HG03457 (cell line): Measurements from ENCODE around the gene TSEN2.
"Not testable (repeated sequence)": the region's sequence is repeated elsewhere in the genome, so short reads cannot be mapped to it uniquely, and the experiment has no call there.

Experiments
- ATAC-seq: cut with Tn5 transposase; IDR thresholded peaks from one replicate; pipeline ENCODE4 v1.9.1; 2021; ENCODE audit warnings: moderate number of reproducible peaks; ENCODE audit not compliant: unreplicated experiment

The TSEN2 gene

GRCh38 chr3:12501360-12502020 lies 17.2 kb downstream of the TSEN2 start:
- ATAC-seq = no peak

GRCh38 chr3:12503126-12503957 lies 19.1 kb downstream of the TSEN2 start:
- no peak for ATAC-seq

GRCh38 chr3:12506201-12506709 lies 22.0 kb downstream of the TSEN2 start:
- ATAC-seq = no peak

- ATAC-seq = no peak
Measured at GRCh38 chr3:12507591-12508281, 23.5 kb downstream of the TSEN2 start.

GRCh38 chr3:12508291-12508700 lies 24.0 kb downstream of the TSEN2 start:
- no peak for ATAC-seq

- no peak for ATAC-seq
Measured at GRCh38 chr3:12509466-12509865, 25.2 kb downstream of the TSEN2 start.

- no peak for ATAC-seq
Measured at GRCh38 chr3:12512534-12513118, 28.3 kb downstream of the TSEN2 start.

- ATAC-seq = no peak
Measured at GRCh38 chr3:12513694-12514446, 29.6 kb downstream of the TSEN2 start.

- ATAC-seq = no peak
Measured at GRCh38 chr3:12515631-12516030, 31.4 kb downstream of the TSEN2 start.

- ATAC-seq = no peak
Measured at GRCh38 chr3:12516873-12517272, 32.6 kb downstream of the TSEN2 start.

- ATAC-seq = no peak
Measured at GRCh38 chr3:12518261-12519028, 34.2 kb downstream of the TSEN2 start.

GRCh38 chr3:12521010-12521409 lies 36.7 kb downstream of the TSEN2 start:
- no peak for ATAC-seq

GRCh38 chr3:12522721-12523120 lies 38.4 kb downstream of the TSEN2 start:
- no peak for ATAC-seq

GRCh38 chr3:12527757-12528143 lies 43.5 kb downstream of the TSEN2 start:
- ATAC-seq = no peak

- ATAC-seq = no peak
Measured at GRCh38 chr3:12532182-12532581, 47.9 kb downstream of the TSEN2 start.

- ATAC-seq = no peak
Measured at GRCh38 chr3:12536423-12536822, 52.1 kb downstream of the TSEN2 start.

GRCh38 chr3:12541625-12542024 lies 57.3 kb downstream of the TSEN2 start:
- no peak for ATAC-seq

- ATAC-seq = not testable (repeated sequence)
Measured at GRCh38 chr3:12543497-12543896, 59.2 kb downstream of the TSEN2 start.

GRCh38 chr3:12544652-12545472 lies 60.6 kb downstream of the TSEN2 start:
- no peak for ATAC-seq
